ENCODE results near the gene TNFSF8.
A peak's percentile ranks its signal among the peaks of the same experiment; 100 is the strongest.

The TNFSF8 gene, protein sequence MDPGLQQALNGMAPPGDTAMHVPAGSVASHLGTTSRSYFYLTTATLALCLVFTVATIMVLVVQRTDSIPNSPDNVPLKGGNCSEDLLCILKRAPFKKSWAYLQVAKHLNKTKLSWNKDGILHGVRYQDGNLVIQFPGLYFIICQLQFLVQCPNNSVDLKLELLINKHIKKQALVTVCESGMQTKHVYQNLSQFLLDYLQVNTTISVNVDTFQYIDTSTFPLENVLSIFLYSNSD

GRCh38 chr9:114930056-114930812, at the start of gene TNFSF8:
Gene TNFSF8 (minus strand): TSS chr9:114930591. CDS start chr9:114930303, 288 bp downstream.
- DNase-seq, result peak; percentile 74 to 87

GRCh38 chr9:114973216-114973615, 42.8 kb upstream of the TNFSF8 start:
- DNase-seq, result peak in 1 of 2 donors; percentile 75

GRCh38 chr9:114972510-114973136, 42.2 kb upstream of the TNFSF8 start:
- DNase-seq, result peak in 1 of 2 donors; percentile 58

DNA sequence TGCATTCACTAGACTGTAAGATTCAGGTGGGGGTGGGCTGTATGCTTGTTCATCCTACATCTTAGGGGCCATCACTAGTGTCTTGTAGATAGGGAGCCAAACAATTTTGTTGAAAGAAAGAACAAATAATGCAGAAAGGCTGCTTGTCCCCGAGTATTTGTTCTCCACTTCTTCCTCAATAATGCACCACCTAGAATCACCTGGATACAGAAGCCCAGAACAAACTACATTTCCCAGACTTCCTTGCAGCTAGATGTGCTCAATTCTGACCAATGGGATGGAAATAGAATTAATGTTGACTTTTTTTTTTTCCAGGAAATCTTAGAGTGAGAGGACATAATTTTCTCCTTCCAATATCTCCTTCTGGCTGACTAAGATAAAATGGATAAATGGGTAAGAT, 38.9 kb upstream of the TNFSF8 start:
- DNase-seq, result no peak

GRCh38 chr9:114968671-114969070, 38.3 kb upstream of the TNFSF8 start:
- peak; percentile 94 to 98 for DNase-seq

DNA sequence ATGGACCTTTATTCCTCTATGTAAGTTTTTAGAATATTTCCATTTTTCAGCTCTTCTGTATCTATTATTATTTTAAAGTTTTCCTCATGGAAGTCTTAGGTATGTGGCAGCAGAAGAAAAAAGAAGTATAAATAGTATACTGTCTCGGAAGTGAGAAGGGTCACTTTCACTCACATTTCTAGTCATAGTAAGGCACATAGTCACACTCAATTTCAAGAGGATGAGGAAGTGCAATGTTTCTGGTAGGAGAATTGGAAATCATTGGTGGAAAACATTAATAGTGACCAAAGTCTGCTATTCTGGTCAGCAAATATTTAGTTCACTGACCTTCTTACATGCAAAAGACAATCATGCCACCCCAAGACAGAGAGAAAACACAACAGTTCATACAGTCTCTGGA, 35.2 kb upstream of the TNFSF8 start:
- no peak for DNase-seq

GRCh38 chr9:114962809-114963208, 32.4 kb upstream of the TNFSF8 start:
- DNase-seq, result no peak

GRCh38 chr9:114960276-114960675, 29.9 kb upstream of the TNFSF8 start:
- DNase-seq, result no peak

DNA sequence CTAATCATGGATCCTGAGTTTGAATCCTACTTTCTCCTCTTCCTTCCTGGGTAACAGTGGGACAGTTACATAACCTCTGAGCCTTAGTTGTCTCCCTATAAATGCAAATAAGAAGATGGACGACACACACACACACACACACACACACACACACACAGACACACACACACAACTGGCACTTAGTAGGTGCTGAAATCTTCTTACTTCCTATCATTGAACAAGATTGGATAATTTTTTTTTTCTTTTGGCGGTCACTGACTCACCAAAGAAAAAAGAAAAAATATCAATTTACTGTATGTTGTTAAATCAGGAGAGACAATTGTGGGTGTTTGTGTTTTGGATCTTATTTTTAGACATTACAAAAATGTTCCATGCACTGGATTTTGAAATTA, 28.4 kb upstream of the TNFSF8 start:
- DNase-seq, result peak; percentile 83 to 85

- DNase-seq, result peak; percentile 96 to 99
Measured at GRCh38 chr9:114958021-114958843, 27.8 kb upstream of the TNFSF8 start.

- peak in 1 of 2 donors; percentile 44 for DNase-seq
Measured at GRCh38 chr9:114957558-114957957, 27.2 kb upstream of the TNFSF8 start.

GRCh38 chr9:114954956-114955582, 24.7 kb upstream of the TNFSF8 start:
- peak; percentile 66 to 68 for DNase-seq

- DNase-seq, result peak; percentile 87 to 94
Measured at GRCh38 chr9:114953959-114954358, 23.6 kb upstream of the TNFSF8 start.

DNA sequence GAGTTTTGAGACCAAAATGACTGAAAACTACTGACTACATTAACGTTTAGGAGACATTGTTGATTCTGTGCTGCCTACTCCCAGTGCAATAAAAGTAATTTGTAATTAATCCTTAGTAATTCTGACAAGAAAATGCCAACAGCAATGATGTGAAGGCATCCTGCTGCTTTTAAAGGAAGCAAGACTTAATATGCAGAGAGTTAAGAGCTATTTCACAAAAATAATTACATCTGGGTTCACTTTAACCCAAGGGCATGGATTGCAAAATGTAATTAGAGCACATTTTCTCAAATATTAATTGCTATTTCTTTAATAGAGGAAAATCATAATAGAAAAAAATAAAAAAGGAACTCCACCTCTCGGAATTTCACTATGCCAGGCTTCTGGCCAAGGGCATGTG, 22.7 kb upstream of the TNFSF8 start:
- DNase-seq, result no peak

DNA sequence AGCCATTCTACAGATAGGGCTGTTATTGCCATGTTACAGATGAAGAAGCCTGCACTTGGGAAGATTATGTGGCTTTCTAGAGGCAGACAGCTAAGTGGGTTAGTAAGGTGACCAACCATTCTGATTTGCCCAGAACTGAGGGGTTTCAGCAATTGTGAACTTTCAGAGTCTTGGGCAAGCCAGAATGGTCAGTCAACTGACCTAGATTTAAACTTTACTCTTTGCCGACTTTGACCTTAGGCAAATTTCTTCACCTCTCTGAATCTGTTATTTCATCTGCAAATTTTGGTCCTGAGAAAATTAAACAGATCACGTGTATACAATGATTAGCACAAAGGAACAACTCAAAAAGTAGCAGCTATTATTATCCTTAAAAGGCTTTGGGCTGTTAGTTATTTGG, 20.4 kb upstream of the TNFSF8 start:
- DNase-seq, result no peak

DNA sequence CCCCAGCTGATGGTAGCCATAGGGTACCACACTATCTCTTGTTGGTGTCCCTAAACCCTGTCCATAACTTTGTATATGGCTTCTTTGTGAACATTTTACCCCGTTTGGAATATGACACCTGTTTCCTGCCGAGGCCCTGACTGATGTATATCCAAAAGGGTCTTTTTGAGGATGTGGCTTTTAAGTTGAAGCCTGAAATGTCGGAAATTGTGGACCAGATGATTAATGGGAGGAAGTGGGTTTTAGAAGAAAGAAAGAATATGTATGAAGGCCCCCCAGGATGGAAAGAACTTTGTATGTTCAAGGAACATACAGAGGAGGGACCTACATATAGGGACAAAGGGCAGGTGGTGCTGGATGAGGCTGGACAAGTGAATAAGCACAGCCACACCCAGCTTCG, 16.7 kb upstream of the TNFSF8 start:
- DNase-seq, result no peak

DNA sequence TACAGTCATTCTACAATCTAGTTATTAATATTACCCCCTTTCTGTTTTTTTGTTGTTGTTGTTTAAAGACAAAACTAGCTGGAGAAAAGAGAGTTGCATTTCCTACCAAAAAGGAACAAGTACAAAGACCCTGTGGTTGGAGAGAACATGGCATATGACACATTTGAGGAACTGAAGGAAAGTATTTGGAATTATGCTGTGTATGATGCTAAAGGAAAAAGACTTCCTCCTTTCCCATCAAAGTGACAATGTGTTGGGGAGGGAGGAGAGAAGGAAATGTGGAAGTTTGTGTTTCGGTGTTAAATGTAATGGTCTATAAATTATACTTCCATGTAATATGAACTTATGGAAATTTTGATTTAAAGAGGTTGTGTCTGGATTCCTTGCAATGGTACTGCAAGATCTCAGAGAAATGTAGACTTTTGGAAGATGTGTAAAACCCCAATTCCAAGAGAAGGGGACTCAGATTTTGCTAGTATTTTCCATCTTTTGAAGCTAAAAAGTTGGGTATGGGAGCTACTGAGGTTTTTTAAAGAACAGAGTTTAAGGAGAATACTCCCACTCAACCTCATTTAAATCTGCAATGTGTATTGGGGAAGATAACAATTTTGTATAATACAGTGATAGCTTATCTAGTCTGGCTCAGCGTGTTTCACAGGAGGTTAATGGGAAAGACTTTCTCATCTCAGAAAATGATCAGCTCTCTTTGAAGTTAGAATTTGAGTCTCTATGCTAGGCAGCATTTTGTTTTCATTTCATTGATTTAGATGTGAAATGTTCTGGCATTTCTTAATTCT, 15.4 kb upstream of the TNFSF8 start:
- DNase-seq, result peak; percentile 39 to 51

DNA sequence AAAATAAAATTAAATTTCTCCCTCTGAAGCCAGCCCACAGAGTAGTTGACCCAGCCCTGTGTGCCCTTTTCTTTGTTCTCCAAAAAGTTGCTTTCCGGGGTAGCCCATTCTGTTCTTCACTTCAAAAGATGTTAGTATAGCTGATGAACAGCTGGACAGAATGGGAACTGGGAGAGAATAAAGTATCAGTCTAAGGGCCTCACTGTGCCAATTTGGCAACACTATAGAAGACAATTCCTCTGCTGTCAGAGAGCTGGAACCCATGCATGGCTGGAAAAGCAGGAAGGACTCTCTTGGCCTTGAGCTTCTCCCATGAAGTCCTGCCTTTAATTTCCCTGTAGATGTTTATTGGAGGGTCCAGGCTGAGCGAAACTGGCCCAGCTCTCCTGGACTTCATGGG, 11.0 kb upstream of the TNFSF8 start:
- DNase-seq, result no peak

- no peak for DNase-seq
Measured at GRCh38 chr9:114938687-114939575, 8.5 kb upstream of the TNFSF8 start.

DNA sequence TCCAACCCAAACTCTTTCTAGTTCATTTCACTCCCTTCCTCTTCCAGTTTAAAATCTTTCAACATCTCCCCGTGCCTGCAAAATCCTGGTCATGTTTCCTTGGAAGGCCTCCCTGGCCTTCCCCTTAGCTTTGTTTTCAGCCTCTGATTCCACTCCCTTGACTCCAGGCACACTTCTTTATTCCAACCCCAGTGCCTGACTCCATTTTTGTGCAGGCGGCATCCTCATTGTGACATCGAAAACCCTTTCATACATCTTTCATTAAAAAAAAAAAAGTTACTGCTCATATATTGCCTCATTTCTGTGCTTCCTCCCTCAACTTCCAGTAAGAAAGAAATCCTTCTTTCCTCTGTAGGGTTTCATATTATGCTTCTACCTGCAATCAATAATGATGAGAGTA, 7.1 kb upstream of the TNFSF8 start:
- DNase-seq, result peak; percentile 57 to 63

DNA sequence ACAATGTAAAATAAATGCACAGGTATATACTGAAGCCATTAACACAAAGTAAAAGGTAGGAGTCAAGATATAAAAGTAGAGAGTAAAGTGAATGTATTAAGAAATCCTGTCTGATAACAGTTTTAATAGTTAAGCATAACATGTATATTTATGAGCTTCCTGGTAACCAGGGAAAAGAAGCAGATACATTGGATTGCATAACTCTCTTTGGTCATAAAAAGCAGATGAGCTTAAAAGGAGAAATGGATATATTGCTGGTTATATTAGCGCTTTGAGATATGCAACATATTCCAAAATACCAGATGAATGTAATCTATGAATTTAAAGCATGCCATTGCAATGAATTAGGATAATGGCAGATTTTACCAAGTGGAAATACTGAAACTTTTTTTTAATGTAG, 6.2 kb upstream of the TNFSF8 start:
- peak; percentile 68 to 78 for DNase-seq

Measured in inflammatory macrophage treated with lipopolysaccharide for 1 hour (primary cell).